ENCODE data around the gene TULP4.

Gene TULP4

GRCh38 chr6:158501360-158502262 is 189.3 kb downstream of the TULP4 start:
- no peaks in the 10 kb centered on the region for H3K27me3 ChIP-seq (ENCODE audit: insufficient read depth, low read length, poor library complexity)
- H3K4me3 ChIP-seq (ENCODE audit: low read length), result no peak overlapping the region
- H2AK5ac ChIP-seq (ENCODE audit: low read length), result no peak overlapping the region
- H4K8ac ChIP-seq (ENCODE audit: low read depth, low read length), result no peak overlapping the region
- WGBS (ENCODE audit: extremely low coverage, insufficient coverage, low lambda C conversion rate), result no CpG with 5 or more reads among the region's 26 CpGs
- no peaks in the 10 kb centered on the region for H3K4me1 ChIP-seq (ENCODE audit: control insufficient read depth, low read depth, low read length)
- H3K27ac ChIP-seq (ENCODE audit: low read depth, low read length), result no peak overlapping the region
- no peak overlapping the region for H3K4me2 ChIP-seq (ENCODE audit: low read length)
- H3K4ac ChIP-seq (ENCODE audit: low read depth, low read length), result no peak overlapping the region
- H3K18ac ChIP-seq (ENCODE audit: low read length), result no peak overlapping the region
- H2BK120ac ChIP-seq (ENCODE audit: low read depth, low read length), result no peak overlapping the region
- no peak overlapping the region for H4K5ac ChIP-seq (ENCODE audit: low read length)
- H3K79me2 ChIP-seq (ENCODE audit: control insufficient read depth, insufficient read depth, low read length), result no peaks in the 10 kb centered on the region
- H3K36me3 ChIP-seq (ENCODE audit: control insufficient read depth, insufficient read depth, low read length), result peaks cover 4% of the 10 kb centered on the region
- H2BK15ac ChIP-seq (replicated peaks; ENCODE audit: low read depth), result no peak overlapping the region
- H2BK5ac ChIP-seq (ENCODE audit: low read length), result no peak overlapping the region
- H3K79me1 ChIP-seq (ENCODE audit: low read length), result no peaks in the 10 kb centered on the region
- H3K56ac ChIP-seq (ENCODE audit: low read length), result no peak overlapping the region
- H3K23ac ChIP-seq (ENCODE audit: low read length), result no peak overlapping the region
- no peak for DNase-seq
- no peak overlapping the region for H3K9ac ChIP-seq (ENCODE audit: low read length)

- WGBS (ENCODE audit: extremely low coverage, insufficient coverage, low lambda C conversion rate), result no CpG with 5 or more reads among the region's 43 CpGs
- Histone ChIP-seq H3K79me2 (ENCODE audit: control insufficient read depth, insufficient read depth, low read length) (no peaks in the 10 kb centered on the region), H2BK15ac (replicated peaks; ENCODE audit: low read depth) (no peak overlapping the region), H3K4ac (ENCODE audit: low read depth, low read length) (no peak overlapping the region), H2AK5ac (ENCODE audit: low read length) (no peak overlapping the region), H3K79me1 (ENCODE audit: low read length) (no peaks in the 10 kb centered on the region), H4K8ac (ENCODE audit: low read depth, low read length) (no peak overlapping the region), H3K36me3 (ENCODE audit: control insufficient read depth, insufficient read depth, low read length) (peaks cover 4% of the 10 kb centered on the region), H3K4me2 (ENCODE audit: low read length) (no peak overlapping the region), H3K23ac (ENCODE audit: low read length) (no peak overlapping the region), H2BK5ac (ENCODE audit: low read length) (no peak overlapping the region), H2BK120ac (ENCODE audit: low read depth, low read length) (no peak overlapping the region), H3K27ac (ENCODE audit: low read depth, low read length) (no peak overlapping the region), H4K5ac (ENCODE audit: low read length) (no peak overlapping the region), H3K27me3 (ENCODE audit: insufficient read depth, low read length, poor library complexity) (no peaks in the 10 kb centered on the region), H3K4me3 (ENCODE audit: low read length) (no peak overlapping the region), H3K18ac (ENCODE audit: low read length) (no peak overlapping the region), H3K4me1 (ENCODE audit: control insufficient read depth, low read depth, low read length) (no peaks in the 10 kb centered on the region), H3K56ac (ENCODE audit: low read length) (no peak overlapping the region), H3K9ac (ENCODE audit: low read length) (no peak overlapping the region)
- DNase-seq, result no peak
Observed at GRCh38 chr6:158502263-158502950, 190.1 kb downstream of the TULP4 start.

GRCh38 chr6:158503222-158503621 is 191.0 kb downstream of the TULP4 start:
- Histone ChIP-seq H3K27me3 (ENCODE audit: insufficient read depth, low read length, poor library complexity) (no peaks in the 10 kb centered on the region), H3K56ac (ENCODE audit: low read length) (no peak overlapping the region), H3K36me3 (ENCODE audit: control insufficient read depth, insufficient read depth, low read length) (peaks cover 4% of the 10 kb centered on the region)

GRCh38 chr6:158503846-158504245 is 191.6 kb downstream of the TULP4 start:
- Histone ChIP-seq H3K4me2 (ENCODE audit: low read length) (no peak overlapping the region), H3K56ac (ENCODE audit: low read length) (no peak overlapping the region), H3K36me3 (ENCODE audit: control insufficient read depth, insufficient read depth, low read length) (peaks cover 2% of the 10 kb centered on the region), H2BK15ac (replicated peaks; ENCODE audit: low read depth) (no peak overlapping the region), H2BK5ac (ENCODE audit: low read length) (no peak overlapping the region), H3K27ac (ENCODE audit: low read depth, low read length) (no peak overlapping the region), H3K23ac (ENCODE audit: low read length) (no peak overlapping the region), H3K4ac (ENCODE audit: low read depth, low read length) (no peak overlapping the region), H4K5ac (ENCODE audit: low read length) (no peak overlapping the region), H2BK120ac (ENCODE audit: low read depth, low read length) (no peak overlapping the region), H3K4me3 (ENCODE audit: low read length) (no peak overlapping the region), H3K18ac (ENCODE audit: low read length) (no peak overlapping the region), H3K9ac (ENCODE audit: low read length) (no peak overlapping the region), H3K4me1 (ENCODE audit: control insufficient read depth, low read depth, low read length) (no peaks in the 10 kb centered on the region), H4K8ac (ENCODE audit: low read depth, low read length) (no peak overlapping the region), H3K79me1 (ENCODE audit: low read length) (no peaks in the 10 kb centered on the region), H3K27me3 (ENCODE audit: insufficient read depth, low read length, poor library complexity) (no peaks in the 10 kb centered on the region), H2AK5ac (ENCODE audit: low read length) (no peak overlapping the region), H3K79me2 (ENCODE audit: control insufficient read depth, insufficient read depth, low read length) (no peaks in the 10 kb centered on the region)
- DNase-seq, result no peak
- WGBS (ENCODE audit: extremely low coverage, insufficient coverage, low lambda C conversion rate), result no CpG with 5 or more reads among the region's 25 CpGs

More at GRCh38 chr6:158503222-158503621, 191.0 kb downstream of the TULP4 start:
- WGBS (ENCODE audit: extremely low coverage, insufficient coverage, low lambda C conversion rate), result no CpG with 5 or more reads among the region's 7 CpGs
- DNase-seq, result no peak
- Histone ChIP-seq H3K4me2 (ENCODE audit: low read length) (no peak overlapping the region), H3K4me1 (ENCODE audit: control insufficient read depth, low read depth, low read length) (no peaks in the 10 kb centered on the region), H3K79me1 (ENCODE audit: low read length) (no peaks in the 10 kb centered on the region), H2BK15ac (replicated peaks; ENCODE audit: low read depth) (no peak overlapping the region), H3K79me2 (ENCODE audit: control insufficient read depth, insufficient read depth, low read length) (no peaks in the 10 kb centered on the region), H3K4me3 (ENCODE audit: low read length) (no peak overlapping the region), H3K18ac (ENCODE audit: low read length) (no peak overlapping the region), H2BK5ac (ENCODE audit: low read length) (no peak overlapping the region), H2AK5ac (ENCODE audit: low read length) (no peak overlapping the region), H3K27ac (ENCODE audit: low read depth, low read length) (no peak overlapping the region), H2BK120ac (ENCODE audit: low read depth, low read length) (no peak overlapping the region), H4K5ac (ENCODE audit: low read length) (no peak overlapping the region), H4K8ac (ENCODE audit: low read depth, low read length) (no peak overlapping the region), H3K9ac (ENCODE audit: low read length) (no peak overlapping the region), H3K4ac (ENCODE audit: low read depth, low read length) (no peak overlapping the region), H3K23ac (ENCODE audit: low read length) (no peak overlapping the region)

- Histone ChIP-seq H3K4me3 (ENCODE audit: low read length) (no peak overlapping the region), H3K9ac (ENCODE audit: low read length) (no peak overlapping the region), H3K36me3 (ENCODE audit: control insufficient read depth, insufficient read depth, low read length) (peaks cover 2% of the 10 kb centered on the region), H3K56ac (ENCODE audit: low read length) (no peak overlapping the region), H2BK5ac (ENCODE audit: low read length) (no peak overlapping the region), H4K5ac (ENCODE audit: low read length) (no peak overlapping the region), H3K4me2 (ENCODE audit: low read length) (no peak overlapping the region), H4K8ac (ENCODE audit: low read depth, low read length) (no peak overlapping the region), H3K27me3 (ENCODE audit: insufficient read depth, low read length, poor library complexity) (no peaks in the 10 kb centered on the region), H3K4ac (ENCODE audit: low read depth, low read length) (no peak overlapping the region), H2BK15ac (replicated peaks; ENCODE audit: low read depth) (no peak overlapping the region), H2BK120ac (ENCODE audit: low read depth, low read length) (no peak overlapping the region), H3K4me1 (ENCODE audit: control insufficient read depth, low read depth, low read length) (no peaks in the 10 kb centered on the region), H3K27ac (ENCODE audit: low read depth, low read length) (no peak overlapping the region), H3K79me1 (ENCODE audit: low read length) (no peaks in the 10 kb centered on the region), H3K23ac (ENCODE audit: low read length) (no peak overlapping the region), H3K18ac (ENCODE audit: low read length) (no peak overlapping the region), H2AK5ac (ENCODE audit: low read length) (no peak overlapping the region), H3K79me2 (ENCODE audit: control insufficient read depth, insufficient read depth, low read length) (no peaks in the 10 kb centered on the region)
- DNase-seq, result no peak
- no CpG with 5 or more reads among the region's 13 CpGs for WGBS (ENCODE audit: extremely low coverage, insufficient coverage, low lambda C conversion rate)
Observed at GRCh38 chr6:158505194-158505593, 192.9 kb downstream of the TULP4 start.
